GM12872 (cell line): ENCODE data around the gene MBD3.

Source experiments
- TF ChIP-seq, protein P1 (sequence below): IDR thresholded peaks from 3 replicates; pipeline ENCODE4 v1.5.1; 2011; ENCODE audit warnings: low read depth, mild to moderate bottlenecking, low read length, moderate library complexity; ENCODE audit not compliant: insufficient read depth

Gene MBD3

GRCh38 chr19:1605236-1606137, 12.8 kb upstream of the MBD3 start, which contains the start of gene UQCR11:
Gene UQCR11, minus strand, starts transcription at chr19:1605462. Its CDS starts 53 bp downstream, at chr19:1605409.
- TF ChIP-seq, protein P1, sequence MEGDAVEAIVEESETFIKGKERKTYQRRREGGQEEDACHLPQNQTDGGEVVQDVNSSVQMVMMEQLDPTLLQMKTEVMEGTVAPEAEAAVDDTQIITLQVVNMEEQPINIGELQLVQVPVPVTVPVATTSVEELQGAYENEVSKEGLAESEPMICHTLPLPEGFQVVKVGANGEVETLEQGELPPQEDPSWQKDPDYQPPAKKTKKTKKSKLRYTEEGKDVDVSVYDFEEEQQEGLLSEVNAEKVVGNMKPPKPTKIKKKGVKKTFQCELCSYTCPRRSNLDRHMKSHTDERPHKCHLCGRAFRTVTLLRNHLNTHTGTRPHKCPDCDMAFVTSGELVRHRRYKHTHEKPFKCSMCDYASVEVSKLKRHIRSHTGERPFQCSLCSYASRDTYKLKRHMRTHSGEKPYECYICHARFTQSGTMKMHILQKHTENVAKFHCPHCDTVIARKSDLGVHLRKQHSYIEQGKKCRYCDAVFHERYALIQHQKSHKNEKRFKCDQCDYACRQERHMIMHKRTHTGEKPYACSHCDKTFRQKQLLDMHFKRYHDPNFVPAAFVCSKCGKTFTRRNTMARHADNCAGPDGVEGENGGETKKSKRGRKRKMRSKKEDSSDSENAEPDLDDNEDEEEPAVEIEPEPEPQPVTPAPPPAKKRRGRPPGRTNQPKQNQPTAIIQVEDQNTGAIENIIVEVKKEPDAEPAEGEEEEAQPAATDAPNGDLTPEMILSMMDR: peak; percentile 78

DNA sequence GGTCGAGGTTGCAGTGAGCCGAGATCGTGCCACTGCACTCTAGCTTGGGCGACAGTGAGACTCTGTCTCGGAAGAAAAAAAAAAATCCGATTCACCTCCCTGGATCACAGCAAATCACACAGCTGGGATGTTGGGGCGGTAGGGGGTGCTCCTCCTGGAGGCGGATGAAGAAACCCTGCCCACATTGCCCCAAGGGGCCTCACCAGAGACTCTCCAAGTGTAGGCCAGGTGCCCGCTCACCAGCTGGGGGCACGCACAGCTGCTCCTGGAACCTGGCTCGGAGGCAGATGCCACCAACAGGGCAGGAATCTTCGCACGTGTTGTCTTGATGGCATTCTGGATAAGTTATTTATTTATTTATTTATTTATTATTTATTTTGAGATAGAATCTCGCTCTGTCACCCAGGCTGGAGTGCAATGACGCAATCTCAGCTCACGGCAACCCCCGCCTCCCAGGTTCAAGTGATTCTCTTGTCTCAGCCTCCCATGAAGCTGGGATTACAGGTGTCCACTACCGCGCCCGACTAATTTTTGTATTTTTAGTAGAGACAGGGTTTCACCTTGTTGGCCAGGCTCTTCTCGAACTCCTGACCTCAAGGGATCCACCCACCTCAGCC, 9.5 kb upstream of the MBD3 start:
- TF ChIP-seq, protein P1: no peak

DNA sequence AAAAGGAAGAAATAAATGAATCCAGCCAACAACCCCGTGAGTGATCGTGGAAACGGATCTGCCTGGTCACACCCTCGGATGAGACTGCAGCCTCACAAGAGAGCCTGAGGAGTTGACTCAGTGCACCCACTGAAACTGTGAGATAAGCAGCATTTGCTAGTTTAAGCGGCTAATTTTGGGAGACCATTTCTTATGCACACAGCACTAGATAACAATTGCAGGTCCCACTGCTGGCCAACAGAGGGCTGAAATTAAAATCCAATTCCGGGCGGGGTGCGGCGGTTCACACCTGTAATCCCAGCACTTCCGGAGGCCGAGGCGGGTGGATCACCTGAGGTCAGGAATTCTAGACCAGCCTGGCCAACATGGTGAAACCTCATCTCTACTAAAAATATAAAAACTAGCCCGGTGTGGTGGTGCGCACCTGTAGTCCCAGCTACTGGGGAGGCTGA, 9.0 kb upstream of the MBD3 start:
- TF ChIP-seq, protein P1: peak; percentile 18; the same call in 1 of the 3 replicates

- TF ChIP-seq, protein P1: no peak
These were observed 6.8 kb upstream of the MBD3 start for GRCh38 chr19:1599460-1599846.

- TF ChIP-seq, protein P1: no peak
These were observed 6.3 kb upstream of the MBD3 start for GRCh38 chr19:1598777-1599459.

DNA sequence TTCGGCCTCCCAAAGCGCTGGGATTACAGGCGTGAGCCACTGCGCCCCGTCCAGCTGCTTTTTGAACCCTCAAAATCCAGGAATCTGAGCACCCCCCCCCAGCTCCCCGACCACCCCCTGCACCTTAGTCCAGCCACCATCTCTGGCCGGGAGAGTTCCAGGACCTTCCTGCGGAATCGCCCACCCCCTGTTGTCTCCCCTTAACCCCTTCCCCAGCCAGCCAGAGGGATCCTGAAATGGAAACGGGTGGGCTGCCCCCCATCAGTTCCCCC, 772 bp upstream of the MBD3 start:
- TF ChIP-seq, protein P1: no peak

GRCh38 chr19:1592024-1592754, 476 bp downstream of the MBD3 start:
- TF ChIP-seq, protein P1: no peak
